IMR-90 (cell line): ENCODE measurements around the gene SENP5. TPM values are rescaled to one million over a fixed set of nuclear protein-coding genes. Genes with fewer than 3 reads are reported as not detected.

Source experiments
- ATAC-seq: fragments of 200-7000 bp; cut with Tn5 transposase; 2 replicates; pipeline ENCODE4 v1.9.1; 2020; ENCODE audit warnings: low read depth, mild to moderate bottlenecking, moderate library complexity
- BruUV-seq: library from RNA; stranded (reverse); fragments of 400-500 nt; replicated peaks from 2 replicates; lab custom pipeline; 2021; lab: Mats Ljungman, UMichigan
- CTCF ChIA-PET: fragments of 300-600 bp; formaldehyde crosslinking; extraction: SDS; loops from one replicate; lab custom pipeline; 2021; ENCODE audit warnings: antibody characterized with exemption; lab: Yijun Ruan, JAX
- POLR2A ChIA-PET: fragments of 300-600 bp; sonication (Branson Sonifier 250); formaldehyde crosslinking; loops from one replicate; lab custom pipeline; 2022; ENCODE audit warnings: antibody characterized with exemption; ENCODE audit not compliant: unreplicated experiment; lab: Charles Lee
- DNase-seq: peaks from one replicate; pipeline ENCODE4 v3.0.0; 2013
- H2AFZ ChIP-seq: replicated peaks from 2 replicates; pipeline ENCODE3; 2013; ENCODE audit warnings: low read length, mild to moderate bottlenecking; ENCODE audit not compliant: poor library complexity
- H2AK5ac ChIP-seq: 2 replicates; pipeline ENCODE4 v1.6.1; 2013; ENCODE audit warnings: low read depth, low read length, inconsistent platforms
- H2AK9ac ChIP-seq: replicated peaks from 2 replicates; pipeline ENCODE3; 2013; ENCODE audit warnings: mild to moderate bottlenecking, low read depth, low read length, moderate library complexity; ENCODE audit not compliant: poor library complexity
- H2BK120ac ChIP-seq: 2 replicates; pipeline ENCODE4 v1.6.1; 2013; ENCODE audit warnings: low read depth, low read length, inconsistent platforms
- H2BK15ac ChIP-seq: 3 replicates; pipeline ENCODE4 v1.6.1; 2013; ENCODE audit warnings: low read depth, low read length, inconsistent platforms
- H2BK20ac ChIP-seq: 2 replicates; pipeline ENCODE4 v1.6.1; 2013; ENCODE audit warnings: low read depth, mild to moderate bottlenecking, inconsistent platforms, low read length, moderate library complexity
- H2BK5ac ChIP-seq: 2 replicates; pipeline ENCODE4 v1.6.1; 2013; ENCODE audit warnings: mild to moderate bottlenecking, low read depth, low read length, inconsistent platforms; ENCODE audit not compliant: poor library complexity, severe bottlenecking
- H3K14ac ChIP-seq: replicated peaks from 2 replicates; pipeline ENCODE4 v1.6.1; 2013; ENCODE audit warnings: low read depth, low read length, inconsistent platforms
- H3K18ac ChIP-seq: 2 replicates; pipeline ENCODE4 v1.6.1; 2013; ENCODE audit warnings: low read depth, low read length, control low read depth
- H3K23ac ChIP-seq: 2 replicates; pipeline ENCODE4 v1.6.1; 2013; ENCODE audit warnings: low read depth, low read length, inconsistent platforms
- H3K27ac ChIP-seq: 2 replicates; pipeline ENCODE4 v1.5.1; 2013; ENCODE audit warnings: mild to moderate bottlenecking, control low read depth, low read length; ENCODE audit not compliant: insufficient read depth
- H3K27me3 ChIP-seq: 2 replicates; pipeline ENCODE4 v1.6.1; 2013; ENCODE audit warnings: low read length; ENCODE audit not compliant: control insufficient read depth, insufficient read depth
- H3K36me3 ChIP-seq: 2 replicates; pipeline ENCODE4 v1.6.1; 2013; ENCODE audit warnings: low read length, mixed read lengths; ENCODE audit not compliant: control insufficient read depth, insufficient read depth
- H3K4ac ChIP-seq: 2 replicates; pipeline ENCODE4 v1.6.1; 2013; ENCODE audit warnings: low read depth, low read length, inconsistent platforms
- H3K4me1 ChIP-seq: 2 replicates; pipeline ENCODE4 v1.6.1; 2013; ENCODE audit warnings: low read length, mixed read lengths; ENCODE audit not compliant: control insufficient read depth, insufficient read depth
- H3K4me2 ChIP-seq: 2 replicates; pipeline ENCODE4 v1.6.1; 2013; ENCODE audit warnings: low read depth, mild to moderate bottlenecking, control low read depth, low read length, moderate library complexity
- H3K4me3 ChIP-seq: 2 replicates; pipeline ENCODE4 v1.5.1; 2013; ENCODE audit warnings: low read depth, mild to moderate bottlenecking, control low read depth, low read length, moderate library complexity; ENCODE audit not compliant: insufficient read depth
- H3K56ac ChIP-seq: 2 replicates; pipeline ENCODE4 v1.6.1; 2013; ENCODE audit warnings: low read length, inconsistent platforms; ENCODE audit not compliant: insufficient read depth; ENCODE audit errors: extremely low read depth
- H3K79me1 ChIP-seq, 2 experiments: 2 replicates each; pipeline ENCODE4 v1.6.1; 2013; ENCODE audit warnings: low read length in 2 of 2, inconsistent platforms in 1 of 2, low read depth in 1 of 2
- H3K9ac ChIP-seq: 2 replicates; pipeline ENCODE4 v1.6.1; 2013; ENCODE audit warnings: low read depth, low read length, control low read depth
- H3K9me1 ChIP-seq: 2 replicates; pipeline ENCODE4 v1.6.1; 2013; ENCODE audit warnings: low read length, inconsistent platforms; ENCODE audit not compliant: insufficient read depth
- H3K9me3 ChIP-seq: 2 replicates; pipeline ENCODE4 v1.6.1; 2013; ENCODE audit warnings: low read length; ENCODE audit not compliant: control insufficient read depth, insufficient read depth
- H4K20me1 ChIP-seq: 2 replicates; pipeline ENCODE4 v1.6.1; 2013; ENCODE audit warnings: low read length, inconsistent platforms; ENCODE audit not compliant: insufficient read depth
- H4K5ac ChIP-seq: 2 replicates; pipeline ENCODE4 v1.6.1; 2013; ENCODE audit warnings: mild to moderate bottlenecking, low read depth, low read length, control low read depth
- H4K8ac ChIP-seq, 2 experiments: 2 replicates each; pipeline ENCODE4 v1.6.1; 2013; ENCODE audit warnings: low read depth in 2 of 2, low read length in 2 of 2, control low read depth in 1 of 2, inconsistent platforms in 1 of 2
- H4K91ac ChIP-seq: 2 replicates; pipeline ENCODE4 v1.6.1; 2013; ENCODE audit warnings: low read depth, low read length, inconsistent platforms; ENCODE audit not compliant: insufficient read depth
- CEBPB ChIP-seq: IDR thresholded peaks from 2 replicates; pipeline ENCODE4 v1.6.1; 2012; ENCODE audit warnings: low read depth, low read length, improper control_type of control experiment
- CHD1 ChIP-seq: IDR thresholded peaks from 2 replicates; pipeline ENCODE4 v1.6.1; 2012; ENCODE audit warnings: low read depth, low read length, improper control_type of control experiment
- FOS ChIP-seq: fragments of 150-350 bp; IDR thresholded peaks from 2 replicates; pipeline ENCODE4 v1.6.1; 2016; ENCODE audit warnings: low read depth, low read length
- MAZ ChIP-seq: IDR thresholded peaks from 2 replicates; pipeline ENCODE4 v1.6.1; 2012; ENCODE audit warnings: low read depth, mild to moderate bottlenecking, low read length, improper control_type of control experiment, moderate library complexity, borderline replicate concordance
- NFE2L2 ChIP-seq: fragments of 150-350 bp; IDR thresholded peaks from 2 replicates; pipeline ENCODE4 v1.6.1; 2016; ENCODE audit warnings: low read depth, mild to moderate bottlenecking, low read length
- POLR2A ChIP-seq: IDR thresholded peaks from 2 replicates; pipeline ENCODE4 v1.6.1; 2012; ENCODE audit warnings: mild to moderate bottlenecking, low read depth, low read length
- RAD21 ChIP-seq: IDR thresholded peaks from 2 replicates; pipeline ENCODE4 v1.6.1; 2012; ENCODE audit warnings: low read length, improper control_type of control experiment
- RCOR1 ChIP-seq: IDR thresholded peaks from 2 replicates; pipeline ENCODE4 v1.6.1; 2012; ENCODE audit warnings: mild to moderate bottlenecking, low read length, improper control_type of control experiment; ENCODE audit not compliant: insufficient replicate concordance
- RFX5 ChIP-seq: IDR thresholded peaks from 2 replicates; pipeline ENCODE4 v1.8.0; 2012; ENCODE audit warnings: low read depth, mild to moderate bottlenecking, low read length, moderate library complexity
- SMC3 ChIP-seq: fragments of 150-350 bp; IDR thresholded peaks from 2 replicates; pipeline ENCODE4 v1.6.1; 2016; ENCODE audit warnings: low read depth, mild to moderate bottlenecking, antibody characterized with exemption, low read length, moderate library complexity
- WGBS, 2 experiments: methylation state at CpG; one replicate each; pipeline versions ENCODE4 v1.1.5 to v1.1.7; 2013; ENCODE audit warnings: missing lambda C conversion rate in 2 of 2; ENCODE audit not compliant: insufficient read length in 1 of 2; ENCODE audit errors: extremely low coverage in 2 of 2; 5-methylcytosine and 5-hydroxymethylcytosine counted together
- dilution Hi-C: fragments of 300-500 bp; cut with HindIII; formaldehyde crosslinking; loops from one replicate; pipeline ENCODE4 v1.14.3; 2018; ENCODE audit warnings: low sequenced_read_pairs; ENCODE audit not compliant: unreplicated experiment
- in situ Hi-C: fragments of 300-500 bp; cut with MboI; formaldehyde crosslinking; loops from 3 replicates; pipeline ENCODE4 v1.14.3; 2019; ENCODE audit warnings: low sequenced_read_pairs, inconsistent platforms, mixed read lengths
- intact Hi-C: fragments of 100-400 bp; cut with micrococcal nuclease; formaldehyde crosslinking; loops from 2 replicates; pipeline ENCODE4 v1.10.0; 2022
- polyA plus RNA-seq, 3 experiments: library from polyadenylated mRNA; depleted of rRNA; stranded (reverse); fragments of >200 nt; gene quantifications; 2 replicates each; pipeline ENCODE4 v1.2.3, GENCODE V29; 2012; ENCODE audit warnings: low replicate concordance in 1 of 3
- total RNA-seq: library from RNA; depleted of rRNA; stranded (reverse); fragments of >200 nt; gene quantifications from 2 replicates; pipeline ENCODE4 v1.2.3, GENCODE V29; 2012
- TF ChIP-seq, protein P1 (sequence below): fragments of 150-350 bp; IDR thresholded peaks from 2 replicates; pipeline ENCODE4 v1.6.1; 2017; ENCODE audit warnings: mild to moderate bottlenecking, antibody characterized with exemption, low read length, low read depth
- TF ChIP-seq, protein P2 (sequence below): fragments of 150-350 bp; IDR thresholded peaks from 2 replicates; pipeline ENCODE4 v1.6.1; 2016; ENCODE audit warnings: low read depth, mild to moderate bottlenecking, low read length, moderate library complexity, borderline replicate concordance
- TF ChIP-seq, protein P3 (sequence below): conservative IDR thresholded peaks from 2 replicates; pipeline ENCODE4 v1.5.1; 2012; ENCODE audit warnings: mild to moderate bottlenecking, low read depth, low read length, improper control_type of control experiment

Gene SENP5
- total and polyA plus RNA-seq, 2 of the 4 experiments (the other 2 are of a cell fraction), result 7.4 to 44.4 TPM

DNA sequence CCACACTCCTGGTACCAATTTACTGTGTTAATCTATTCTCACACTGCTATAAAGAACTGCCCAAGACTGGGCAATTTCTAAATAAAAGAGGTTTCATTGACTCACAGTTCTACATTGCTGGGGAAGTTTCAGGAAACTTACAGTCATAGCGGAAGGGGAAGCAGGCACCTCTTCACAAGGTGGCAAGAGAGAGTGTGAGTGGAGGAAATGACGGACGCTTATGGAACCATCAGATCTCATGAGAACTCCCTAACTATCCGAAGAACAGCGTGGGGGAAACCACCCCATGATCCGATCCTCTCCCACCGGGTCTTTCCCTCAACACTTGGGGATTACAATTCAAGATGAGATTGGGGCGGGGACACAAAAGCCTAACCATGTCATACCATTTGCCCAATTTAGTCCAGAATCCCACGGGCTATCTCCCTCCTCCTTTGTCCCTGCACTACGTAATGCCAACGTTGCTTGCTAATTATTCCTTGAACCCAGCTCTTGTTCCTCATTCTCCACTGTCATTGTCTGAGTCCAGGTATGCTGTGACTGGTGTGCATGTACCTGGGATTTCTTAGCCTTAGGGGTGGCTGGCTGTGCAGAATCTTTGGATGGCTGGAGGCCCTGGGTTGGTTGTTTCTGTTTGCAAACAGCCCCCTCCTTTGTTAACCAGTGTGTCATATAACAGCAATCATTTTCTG lies 97.5 kb downstream of the SENP5 start:
- H3K27me3 ChIP-seq, result peaks cover 47% of the 10 kb centered on the region
- H3K79me1 ChIP-seq, result no peaks in the 10 kb centered on the region
- in situ Hi-C loops (loop anchor here (25.0 kb wide), 1 partner anchor 353 kb away; no protein-coding TSS in a partner anchor), intact Hi-C loops (no loop called here), dilution Hi-C loops (no loop called here)
- H3K14ac ChIP-seq, result no peak overlapping the region
- no peak overlapping the region for H4K8ac ChIP-seq
- no peak overlapping the region for H2AK9ac ChIP-seq
- H3K4ac ChIP-seq, result no peak overlapping the region
- no peak overlapping the region for H3K4me2 ChIP-seq
- POLR2A ChIA-PET, result no interaction called here
- no TSS peak for BruUV-seq
- H4K91ac ChIP-seq, result no peak overlapping the region
- H4K5ac ChIP-seq, result no peak overlapping the region
- no peak overlapping the region for H3K27ac ChIP-seq
- H3K9ac ChIP-seq, result no peak overlapping the region
- ATAC-seq (no peak), DNase-seq (no peak)
- peaks cover 4% of the 10 kb centered on the region for H3K4me1 ChIP-seq
- no peaks in the 10 kb centered on the region for H3K36me3 ChIP-seq
- H3K23ac ChIP-seq, result no peak overlapping the region
- H3K9me3 ChIP-seq, result no peaks in the 10 kb centered on the region
- CTCF ChIA-PET, result no interaction called here
- H2AK5ac ChIP-seq, result no peak overlapping the region
- no peak overlapping the region for H2BK5ac ChIP-seq
- TF ChIP-seq SMC3 (no peak), CHD1 (no peak), RAD21 (no peak), FOS (no peak), CEBPB (no peak), RFX5 (no peak), RCOR1 (no peak), NFE2L2 (no peak), MAZ (no peak), POLR2A (no peak)
- TF ChIP-seq, protein P1, sequence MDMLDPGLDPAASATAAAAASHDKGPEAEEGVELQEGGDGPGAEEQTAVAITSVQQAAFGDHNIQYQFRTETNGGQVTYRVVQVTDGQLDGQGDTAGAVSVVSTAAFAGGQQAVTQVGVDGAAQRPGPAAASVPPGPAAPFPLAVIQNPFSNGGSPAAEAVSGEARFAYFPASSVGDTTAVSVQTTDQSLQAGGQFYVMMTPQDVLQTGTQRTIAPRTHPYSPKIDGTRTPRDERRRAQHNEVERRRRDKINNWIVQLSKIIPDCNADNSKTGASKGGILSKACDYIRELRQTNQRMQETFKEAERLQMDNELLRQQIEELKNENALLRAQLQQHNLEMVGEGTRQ, result no peak
- TF ChIP-seq, protein P2, sequence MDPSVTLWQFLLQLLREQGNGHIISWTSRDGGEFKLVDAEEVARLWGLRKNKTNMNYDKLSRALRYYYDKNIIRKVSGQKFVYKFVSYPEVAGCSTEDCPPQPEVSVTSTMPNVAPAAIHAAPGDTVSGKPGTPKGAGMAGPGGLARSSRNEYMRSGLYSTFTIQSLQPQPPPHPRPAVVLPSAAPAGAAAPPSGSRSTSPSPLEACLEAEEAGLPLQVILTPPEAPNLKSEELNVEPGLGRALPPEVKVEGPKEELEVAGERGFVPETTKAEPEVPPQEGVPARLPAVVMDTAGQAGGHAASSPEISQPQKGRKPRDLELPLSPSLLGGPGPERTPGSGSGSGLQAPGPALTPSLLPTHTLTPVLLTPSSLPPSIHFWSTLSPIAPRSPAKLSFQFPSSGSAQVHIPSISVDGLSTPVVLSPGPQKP, result no peak
- TF ChIP-seq, protein P3, sequence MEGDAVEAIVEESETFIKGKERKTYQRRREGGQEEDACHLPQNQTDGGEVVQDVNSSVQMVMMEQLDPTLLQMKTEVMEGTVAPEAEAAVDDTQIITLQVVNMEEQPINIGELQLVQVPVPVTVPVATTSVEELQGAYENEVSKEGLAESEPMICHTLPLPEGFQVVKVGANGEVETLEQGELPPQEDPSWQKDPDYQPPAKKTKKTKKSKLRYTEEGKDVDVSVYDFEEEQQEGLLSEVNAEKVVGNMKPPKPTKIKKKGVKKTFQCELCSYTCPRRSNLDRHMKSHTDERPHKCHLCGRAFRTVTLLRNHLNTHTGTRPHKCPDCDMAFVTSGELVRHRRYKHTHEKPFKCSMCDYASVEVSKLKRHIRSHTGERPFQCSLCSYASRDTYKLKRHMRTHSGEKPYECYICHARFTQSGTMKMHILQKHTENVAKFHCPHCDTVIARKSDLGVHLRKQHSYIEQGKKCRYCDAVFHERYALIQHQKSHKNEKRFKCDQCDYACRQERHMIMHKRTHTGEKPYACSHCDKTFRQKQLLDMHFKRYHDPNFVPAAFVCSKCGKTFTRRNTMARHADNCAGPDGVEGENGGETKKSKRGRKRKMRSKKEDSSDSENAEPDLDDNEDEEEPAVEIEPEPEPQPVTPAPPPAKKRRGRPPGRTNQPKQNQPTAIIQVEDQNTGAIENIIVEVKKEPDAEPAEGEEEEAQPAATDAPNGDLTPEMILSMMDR, result no peak
- H2BK120ac ChIP-seq, result no peak overlapping the region
- H4K20me1 ChIP-seq, result no peaks in the 10 kb centered on the region
- H3K56ac ChIP-seq, result no peak overlapping the region
- no peak overlapping the region for H2AFZ ChIP-seq
- H2BK20ac ChIP-seq, result no peak overlapping the region
- no peaks in the 10 kb centered on the region for H3K9me1 ChIP-seq
- WGBS, 2 experiments, result 80% methylated on average over 4 of the region's 11 CpGs; no CpG with 5 or more reads in 1 of the 2 experiments
- H2BK15ac ChIP-seq, result no peak overlapping the region
- H3K18ac ChIP-seq, result no peak overlapping the region
- no peak overlapping the region for H3K4me3 ChIP-seq
